LNCaP clone FGC (cell line): ENCODE measurements around the gene DSCAM.

Experiments used
- DNase-seq: peaks from one replicate; pipeline ENCODE4 v3.0.0-alpha.2; 2011; ENCODE audit warnings: low read depth
- H3K4me3 ChIP-seq: 2 replicates; pipeline ENCODE4 v1.5.1; 2011; ENCODE audit warnings: mild to moderate bottlenecking, low read depth, low read length, control low read depth
- CTCF ChIP-seq: IDR thresholded peaks from 2 replicates; pipeline ENCODE4 v1.5.1; 2012; ENCODE audit warnings: mild to moderate bottlenecking; ENCODE audit not compliant: control insufficient read depth, insufficient read depth; ENCODE audit errors: extremely low read depth

The DSCAM gene

DNA sequence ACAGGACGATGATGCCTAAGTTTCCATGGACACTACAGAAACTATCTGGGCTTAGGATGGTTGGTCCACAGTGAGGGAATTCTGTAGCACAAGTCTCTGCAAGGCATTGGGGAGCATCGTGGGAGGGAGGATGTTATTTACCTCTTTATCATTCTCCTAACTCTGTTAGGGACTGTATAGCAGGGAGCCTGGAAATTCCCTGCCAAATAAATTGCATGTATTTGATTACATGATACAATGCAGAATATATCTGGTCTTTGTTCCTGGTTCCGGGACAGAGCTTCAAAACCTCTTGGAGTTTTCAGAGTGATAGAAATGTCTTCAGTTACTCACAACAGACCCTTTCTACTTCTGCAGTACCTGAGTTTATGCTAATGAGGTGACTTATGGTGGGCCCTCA is 593.8 kb downstream of the DSCAM start:
- DNase-seq, result no peak
- no peak for TF ChIP-seq CTCF
- no peak overlapping the region for H3K4me3 ChIP-seq

DNA sequence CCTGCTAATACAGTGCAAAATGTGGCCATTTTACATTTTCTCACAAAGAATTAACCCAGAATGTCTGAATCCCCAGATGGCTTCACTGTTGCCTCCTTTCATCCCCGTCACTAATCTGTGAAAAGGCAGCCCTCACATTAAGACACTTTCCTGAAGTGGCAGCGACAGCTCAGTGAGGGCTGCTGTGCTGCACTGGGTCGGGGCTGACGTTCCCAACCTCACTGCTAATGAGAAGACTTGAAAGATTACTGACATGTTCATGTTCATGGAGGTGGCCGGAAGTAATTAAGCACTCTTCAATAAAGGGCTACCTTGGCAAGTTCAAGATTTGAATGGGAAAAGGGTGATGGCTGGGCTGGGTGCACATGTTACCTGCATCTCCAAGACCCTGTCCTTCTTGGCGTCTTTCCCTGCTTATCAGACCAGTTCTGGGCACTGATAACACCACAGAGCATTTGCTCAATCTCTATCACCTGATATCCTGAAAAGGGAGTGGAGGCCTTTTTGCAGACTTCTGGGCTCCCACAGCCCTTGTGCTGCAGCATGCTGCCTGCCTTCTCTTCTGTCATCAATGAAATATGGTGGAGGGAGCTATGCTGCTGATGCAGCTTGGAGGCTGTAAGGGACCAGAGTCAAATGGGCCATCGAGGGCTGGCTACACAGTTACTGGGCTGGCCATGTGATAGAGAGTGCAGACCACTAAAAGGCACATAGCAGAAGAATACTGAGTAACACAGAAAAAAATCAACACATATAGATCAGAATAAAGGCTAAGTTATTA is 596.3 kb downstream of the DSCAM start:
- no peak for DNase-seq

DNA sequence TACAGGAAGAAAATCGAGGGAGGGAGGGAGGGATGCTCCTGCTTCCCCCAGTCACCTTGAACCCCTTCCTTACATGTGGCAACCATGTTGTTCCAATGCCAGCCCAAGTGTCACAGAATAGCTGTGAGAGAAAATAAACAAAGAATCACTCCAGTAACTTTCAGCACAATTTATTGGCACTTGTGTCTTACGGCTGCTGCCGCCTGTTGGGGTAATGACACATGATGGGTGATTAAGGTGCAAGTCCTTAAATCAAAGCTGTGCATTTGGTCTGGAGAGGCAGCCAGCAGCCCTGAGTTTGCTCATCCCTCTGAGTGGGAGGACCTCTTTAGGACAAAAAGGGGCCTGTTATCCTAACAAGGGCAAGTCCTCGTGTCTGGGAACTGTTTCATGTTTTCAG is 602.0 kb downstream of the DSCAM start:
- no peak for DNase-seq
- no peak overlapping the region for H3K4me3 ChIP-seq
- no peak for TF ChIP-seq CTCF

More for the DNA sequence above, 596.3 kb downstream of the DSCAM start:
- no peak overlapping the region for H3K4me3 ChIP-seq
- TF ChIP-seq CTCF, result no peak

GRCh38 chr21:40243685-40244084 is 603.3 kb downstream of the DSCAM start:
- no peak for DNase-seq
- TF ChIP-seq CTCF, result no peak

DNA sequence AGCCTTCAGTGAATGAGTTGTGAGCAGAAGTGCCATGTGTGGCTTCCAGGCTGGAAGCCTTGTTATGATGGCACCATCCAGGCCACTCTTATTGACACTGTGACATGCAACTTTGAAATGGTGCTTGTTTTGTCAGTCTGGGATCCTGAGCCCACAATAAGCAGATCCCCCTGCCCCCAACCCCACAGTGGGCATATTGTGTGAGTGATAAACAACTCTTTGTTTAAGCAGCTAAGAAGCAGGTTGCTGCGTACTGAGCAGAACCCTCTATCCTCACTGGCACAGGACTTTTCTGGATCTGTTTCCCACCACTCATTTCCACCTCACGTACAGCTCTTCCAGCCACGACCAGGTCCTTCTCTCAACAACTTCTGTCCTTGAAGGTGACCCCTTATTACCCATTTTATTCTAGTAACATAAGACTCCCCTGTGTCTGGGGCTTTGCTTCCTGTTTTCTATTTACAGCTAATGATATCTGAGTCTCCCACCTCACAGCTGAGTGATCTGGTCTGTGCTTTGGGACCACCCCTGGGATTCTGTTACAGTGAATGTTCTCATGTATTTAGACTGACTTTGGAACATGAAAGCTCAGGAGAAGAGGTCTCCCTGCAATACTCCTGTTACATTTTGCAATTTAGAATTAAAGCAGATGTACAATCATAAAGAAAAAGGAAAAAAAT is 604.2 kb downstream of the DSCAM start:
- no peak for DNase-seq
- no peak overlapping the region for H3K4me3 ChIP-seq
- no peak for TF ChIP-seq CTCF

More at GRCh38 chr21:40243685-40244084, 603.3 kb downstream of the DSCAM start:
- H3K4me3 ChIP-seq, result no peak overlapping the region

DNA sequence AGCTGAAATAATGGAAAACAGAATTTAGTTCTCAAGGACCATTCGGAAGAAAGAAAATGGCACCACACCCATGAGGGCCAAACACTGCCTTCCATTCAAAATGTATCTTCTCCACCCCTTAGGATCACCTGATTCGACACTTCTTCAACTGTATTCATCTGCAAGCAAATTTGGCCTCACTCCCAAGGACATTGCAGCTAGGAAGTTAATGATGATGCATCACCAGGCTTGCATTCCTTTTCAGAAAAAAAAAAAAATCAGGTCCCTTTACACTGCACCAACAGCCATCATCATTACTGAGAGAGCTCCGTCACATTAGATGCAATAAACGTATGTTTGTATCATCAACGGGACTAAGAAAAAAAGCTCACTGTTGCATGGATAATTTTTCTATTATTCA is 611.4 kb downstream of the DSCAM start:
- no peak overlapping the region for H3K4me3 ChIP-seq
- no peak for DNase-seq
- no peak for TF ChIP-seq CTCF
